GM18517 (cell line): ENCODE results near the gene RTP5.
A peak's percentile ranks its signal among the peaks of the same experiment; 100 is the strongest.

Source experiments
- ATAC-seq: cut with Tn5 transposase; IDR thresholded peaks from one replicate; pipeline ENCODE4 v1.9.1; 2021; ENCODE audit warnings: mild to moderate bottlenecking, moderate library complexity; ENCODE audit not compliant: unreplicated experiment

The RTP5 gene

GRCh38 chr2:241843321-241844065, 26.0 kb upstream of the RTP5 start:
- no peak for ATAC-seq

GRCh38 chr2:241844066-241844728, 25.3 kb upstream of the RTP5 start:
- ATAC-seq = peak; percentile 57

GRCh38 chr2:241844831-241845578, 24.5 kb upstream of the RTP5 start:
- ATAC-seq = no peak

GRCh38 chr2:241846406-241846805, 23.1 kb upstream of the RTP5 start:
- ATAC-seq = no peak

GRCh38 chr2:241848761-241849615, 20.5 kb upstream of the RTP5 start:
- no peak for ATAC-seq

- ATAC-seq = no peak
Measured at GRCh38 chr2:241849616-241850543, 19.6 kb upstream of the RTP5 start.

- no peak for ATAC-seq
Measured at GRCh38 chr2:241850544-241851324, 18.8 kb upstream of the RTP5 start.

GRCh38 chr2:241851325-241852115, 18.0 kb upstream of the RTP5 start:
- no peak for ATAC-seq

- no peak for ATAC-seq
Measured at GRCh38 chr2:241852116-241852980, 17.2 kb upstream of the RTP5 start.

- ATAC-seq = no peak
Measured at GRCh38 chr2:241852981-241853631, 16.4 kb upstream of the RTP5 start.

- no peak for ATAC-seq
Measured at GRCh38 chr2:241853651-241854341, 15.7 kb upstream of the RTP5 start.

- no peak for ATAC-seq
Measured at GRCh38 chr2:241854342-241855244, 14.9 kb upstream of the RTP5 start.

GRCh38 chr2:241855245-241855887, 14.2 kb upstream of the RTP5 start:
- ATAC-seq = no peak

GRCh38 chr2:241855888-241856422, 13.6 kb upstream of the RTP5 start:
- ATAC-seq = no peak
